NCI-H1417 (cell line): Measurements from ENCODE around the gene NPPC.
"Not testable (repeated sequence)": the region's sequence is repeated elsewhere in the genome, so short reads cannot be mapped to it uniquely, and the experiment has no call there.

Experiments
- DNase-seq, 3 experiments: peaks; one replicate each; lab custom pipeline; 2025; lab: John Stamatoyannopoulos, UW

The NPPC gene

GRCh38 chr2:231926180-231926741 is at the start of gene NPPC:
NPPC (minus strand) TSS chr2:231926396; CDS start chr2:231926249, 147 bp downstream.
- peak; percentile 41 to 87 (median 78) for DNase-seq

- DNase-seq, result no peak
Measured at GRCh38 chr2:231975001-231975400, 48.8 kb upstream of the NPPC start.

- DNase-seq, result no peak
Measured at GRCh38 chr2:231970461-231970860, 44.3 kb upstream of the NPPC start.

GRCh38 chr2:231968820-231969219 is 42.6 kb upstream of the NPPC start:
- no peak for DNase-seq

GRCh38 chr2:231966886-231967285 is 40.7 kb upstream of the NPPC start:
- DNase-seq, result no peak

- DNase-seq, result peak in 1 of 3 experiments; percentile 41
Measured at GRCh38 chr2:231965102-231965501, 38.9 kb upstream of the NPPC start.

GRCh38 chr2:231961349-231962166 is 35.4 kb upstream of the NPPC start, which contains the start of gene DIS3L2:
DIS3L2 (plus strand) TSS chr2:231961713; CDS start chr2:232014928, 53,215 bp downstream.
- peak; percentile 64 to 91 (median 91) for DNase-seq

GRCh38 chr2:231960810-231961348 is 34.7 kb upstream of the NPPC start:
- DNase-seq, result no peak

- no peak for DNase-seq
Measured at GRCh38 chr2:231957913-231958763, 31.9 kb upstream of the NPPC start.

- no peak for DNase-seq
Measured at GRCh38 chr2:231955758-231956472, 29.7 kb upstream of the NPPC start.

GRCh38 chr2:231951452-231952035 is 25.3 kb upstream of the NPPC start:
- no peak for DNase-seq

GRCh38 chr2:231947694-231948093 is 21.5 kb upstream of the NPPC start:
- no peak for DNase-seq

GRCh38 chr2:231947112-231947511 is 20.9 kb upstream of the NPPC start:
- DNase-seq, result not testable (repeated sequence)

- DNase-seq, result no peak
Measured at GRCh38 chr2:231946241-231946814, 20.1 kb upstream of the NPPC start.

- DNase-seq, result no peak
Measured at GRCh38 chr2:231942180-231942579, 16.0 kb upstream of the NPPC start.

- DNase-seq, result no peak
Measured at GRCh38 chr2:231941673-231942072, 15.5 kb upstream of the NPPC start.

GRCh38 chr2:231940795-231941194 is 14.6 kb upstream of the NPPC start:
- no peak for DNase-seq

- no peak for DNase-seq
Measured at GRCh38 chr2:231939022-231939421, 12.8 kb upstream of the NPPC start.

- DNase-seq, result no peak
Measured at GRCh38 chr2:231937057-231937456, 10.9 kb upstream of the NPPC start.

GRCh38 chr2:231936491-231936890 is 10.3 kb upstream of the NPPC start:
- no peak for DNase-seq

GRCh38 chr2:231935815-231936214 is 9.6 kb upstream of the NPPC start:
- DNase-seq, result no peak
